Measurements from ENCODE around the gene NOP14. TPM values are rescaled to one million over a fixed set of nuclear protein-coding genes. Genes with fewer than 3 reads are reported as not detected.

Gene NOP14
- total and polyA plus RNA-seq, 2 of the 8 experiments (the other 6 are each of a cell fraction or from before 2014, with no cell fraction given), result 8.6 to 45.3 TPM

GRCh38 chr4:2901186-2901585 lies 62.0 kb downstream of the NOP14 start (continued):
- TF ChIP-seq GABPA (IDR thresholded peaks at IDR 0.05; ENCODE audit: borderline replicate concordance, insufficient read depth, low read length) (no peak), JUND (IDR thresholded peaks at IDR 0.05; ENCODE audit: low read length) (no peak), BRCA1 (IDR thresholded peaks at IDR 0.05; ENCODE audit: low read depth, low read length) (no peak)
